Thyroid gland (tissue), 4 donors: ENCODE measurements around the gene HPN. TPM values are rescaled to one million over a fixed set of nuclear protein-coding genes. Genes with fewer than 3 reads are reported as not detected.

Experiments used
- DNase-seq, 2 donors: peaks; one replicate each; pipeline ENCODE4 v3.0.0-alpha.2; 2019
- H3K27ac ChIP-seq, 3 donors: fragments of 200-600 bp; sonication (generic); 1 replicate in 2 of 3; 2 replicates in 1 of 3; pipeline ENCODE4 v1.5.1; 2016 to 2019; ENCODE audit warnings: mild to moderate bottlenecking in 1 of 3, moderate library complexity in 1 of 3
- H3K27me3 ChIP-seq: fragments of 200-600 bp; sonication (generic); one replicate; pipeline ENCODE4 v1.5.1; 2019
- H3K36me3 ChIP-seq, 2 donors: fragments of 200-600 bp; sonication (generic); one replicate each; pipeline ENCODE4 v1.5.1; 2016 to 2019
- H3K4me1 ChIP-seq, 2 donors: fragments of 200-600 bp; sonication (generic); one replicate each; pipeline ENCODE4 v1.5.1; 2017 to 2019
- H3K4me3 ChIP-seq, 3 donors: fragments of 200-600 bp; sonication (generic); replicated peaks in 1 of 3; 1 replicate in 2 of 3; 2 replicates in 1 of 3; pipeline ENCODE4 v1.5.1; 2016; ENCODE audit warnings: mild to moderate bottlenecking in 1 of 3
- H3K9me3 ChIP-seq: fragments of 200-600 bp; sonication (generic); one replicate; pipeline ENCODE4 v1.5.1; 2017
- CTCF ChIP-seq, 6 experiments: fragments of 200-600 bp in 3 of 6; fragments of 450-650 bp in 3 of 6; sonication (generic) in 3 of 6; IDR thresholded peaks; one replicate each; pipeline ENCODE4 v1.5.1; 2016 to 2019; ENCODE audit warnings: antibody characterized with exemption in 6 of 6, mild to moderate bottlenecking in 2 of 6, inconsistent platforms in 1 of 6, moderate library complexity in 1 of 6
- POLR2A ChIP-seq, 2 donors: fragments of 450-650 bp; IDR thresholded peaks; one replicate each; pipeline ENCODE4 v1.6.1; 2017; ENCODE audit warnings: antibody characterized with exemption in 2 of 2, mild to moderate bottlenecking in 2 of 2, moderate library complexity in 1 of 2
- WGBS, 2 donors: methylation state at CpG; one replicate each; pipeline ENCODE4 v1.1.5; 2017; 5-methylcytosine and 5-hydroxymethylcytosine counted together
- intact Hi-C: fragments of 100-400 bp; cut with DNase I; formaldehyde crosslinking; loops from one replicate; pipeline ENCODE4 v1.15.1; 2023
- total RNA-seq, 4 donors: library from RNA; depleted of rRNA; stranded (reverse); fragments of >200 nt; gene quantifications; one replicate each; pipeline ENCODE4 v1.2.3, GENCODE V29; 2016

Gene HPN
- total RNA-seq, 4 donors from 2014 or later, result 16.3 to 19.3 (median 17.9) TPM

- 92% methylated on average over 26 to 30 of the region's 30 CpGs for WGBS, 2 donors
- no peak for DNase-seq
- H3K9me3 ChIP-seq, result no peaks in the 10 kb centered on the region
- peaks cover 0 to 25% of the 10 kb centered on the region in 2 donors for H3K4me1 ChIP-seq
- no peak overlapping the region for H3K4me3 ChIP-seq
- TF ChIP-seq CTCF (IDR thresholded peaks at IDR 0.05), result no peak
- no peak for TF ChIP-seq POLR2A (IDR thresholded peaks at IDR 0.05)
- intact Hi-C loops, result no loop called here
- no peak overlapping the region for H3K27ac ChIP-seq
- no peaks in the 10 kb centered on the region for H3K27me3 ChIP-seq
- no peaks in the 10 kb centered on the region for H3K36me3 ChIP-seq
These were observed 8.2 kb upstream of the HPN start for GRCh38 chr19:35033067-35034004.

DNA sequence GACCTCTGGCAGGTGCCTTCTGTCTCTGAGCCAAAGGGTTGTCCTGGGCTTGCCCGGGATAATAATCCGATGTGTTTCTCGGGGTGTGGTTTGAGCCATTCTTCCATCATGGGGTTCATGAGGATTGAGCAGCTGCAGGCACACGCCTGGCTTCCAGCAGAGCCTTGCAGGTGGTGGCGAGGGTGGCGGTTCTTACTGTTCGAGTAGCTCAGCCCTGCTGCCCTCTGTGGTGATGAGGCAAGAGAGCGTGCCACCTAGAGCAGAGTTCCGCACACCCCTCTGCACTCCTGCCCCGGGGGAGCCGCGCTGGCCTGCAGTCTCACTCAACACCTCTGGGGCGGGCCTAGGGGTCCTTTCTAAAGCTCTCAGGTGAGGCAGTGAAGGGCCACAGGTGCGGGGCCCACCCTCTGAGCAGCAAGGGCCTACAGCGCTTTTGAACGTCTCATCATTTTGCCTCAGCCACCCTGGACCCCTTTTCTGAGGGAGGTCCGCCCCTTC lies 7.5 kb upstream of the HPN start:
- Histone ChIP-seq H3K27ac (no peak overlapping the region), H3K4me1 (peaks cover 0 to 27% of the 10 kb centered on the region in 2 donors), H3K9me3 (no peaks in the 10 kb centered on the region), H3K36me3 (no peaks in the 10 kb centered on the region), H3K4me3 (no peak overlapping the region), H3K27me3 (no peaks in the 10 kb centered on the region)
- TF ChIP-seq POLR2A (IDR thresholded peaks at IDR 0.05) (no peak), CTCF (IDR thresholded peaks at IDR 0.05) (no peak)
- WGBS, 2 donors, result 93 to 100% methylated on average over 3 to 17 of the region's 17 CpGs
- DNase-seq, result no peak
- intact Hi-C loops, result no loop called here

DNA sequence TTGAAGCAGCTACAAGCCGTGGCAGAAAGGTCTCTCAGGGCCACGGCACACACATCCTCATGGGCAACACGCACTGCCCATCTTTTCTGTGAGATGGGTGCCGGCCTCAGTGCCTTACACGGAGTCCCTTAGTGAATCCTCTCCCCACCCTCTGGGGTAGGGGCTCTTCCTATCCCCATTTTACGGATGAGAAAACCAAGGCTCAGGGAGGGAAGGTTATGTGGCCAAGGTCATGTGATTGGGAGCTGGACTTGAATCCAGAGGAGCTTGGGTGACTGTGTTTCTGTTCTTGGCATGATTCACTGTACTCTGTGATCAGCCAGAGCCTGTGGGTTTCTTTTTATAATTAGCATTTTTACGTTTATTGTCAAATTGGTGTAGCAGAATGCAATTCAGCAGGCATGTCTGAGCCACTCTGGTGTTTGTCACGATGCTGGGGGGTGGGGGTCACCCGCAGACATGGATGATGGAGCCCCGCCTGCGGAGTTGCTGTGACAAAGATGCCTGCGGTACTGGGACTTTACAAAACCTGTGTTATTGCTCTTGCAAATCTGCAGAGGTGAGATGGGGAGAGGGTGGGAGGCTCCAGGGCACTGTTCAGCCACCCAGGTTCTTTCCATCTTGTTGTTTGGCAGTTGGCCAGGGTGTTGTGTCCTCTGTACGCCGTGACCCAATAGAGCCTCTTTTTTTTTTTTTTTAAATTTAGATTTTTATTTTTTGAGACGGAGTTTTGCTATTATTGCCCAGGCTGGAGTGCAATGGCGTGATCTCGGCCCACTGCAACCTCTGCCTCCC lies 6.7 kb upstream of the HPN start:
- H3K27ac ChIP-seq, result no peak overlapping the region
- no peaks in the 10 kb centered on the region for H3K9me3 ChIP-seq
- H3K36me3 ChIP-seq, result no peaks in the 10 kb centered on the region
- H3K4me1 ChIP-seq, result peaks cover 0 to 27% of the 10 kb centered on the region in 2 donors
- DNase-seq, result no peak
- H3K27me3 ChIP-seq, result no peaks in the 10 kb centered on the region
- 86 to 89% methylated on average over 17 of the region's 17 CpGs for WGBS, 2 donors
- H3K4me3 ChIP-seq, result no peak overlapping the region
- TF ChIP-seq CTCF (IDR thresholded peaks at IDR 0.05), result no peak
- no peak for TF ChIP-seq POLR2A (IDR thresholded peaks at IDR 0.05)
- intact Hi-C loops, result no loop called here

DNA sequence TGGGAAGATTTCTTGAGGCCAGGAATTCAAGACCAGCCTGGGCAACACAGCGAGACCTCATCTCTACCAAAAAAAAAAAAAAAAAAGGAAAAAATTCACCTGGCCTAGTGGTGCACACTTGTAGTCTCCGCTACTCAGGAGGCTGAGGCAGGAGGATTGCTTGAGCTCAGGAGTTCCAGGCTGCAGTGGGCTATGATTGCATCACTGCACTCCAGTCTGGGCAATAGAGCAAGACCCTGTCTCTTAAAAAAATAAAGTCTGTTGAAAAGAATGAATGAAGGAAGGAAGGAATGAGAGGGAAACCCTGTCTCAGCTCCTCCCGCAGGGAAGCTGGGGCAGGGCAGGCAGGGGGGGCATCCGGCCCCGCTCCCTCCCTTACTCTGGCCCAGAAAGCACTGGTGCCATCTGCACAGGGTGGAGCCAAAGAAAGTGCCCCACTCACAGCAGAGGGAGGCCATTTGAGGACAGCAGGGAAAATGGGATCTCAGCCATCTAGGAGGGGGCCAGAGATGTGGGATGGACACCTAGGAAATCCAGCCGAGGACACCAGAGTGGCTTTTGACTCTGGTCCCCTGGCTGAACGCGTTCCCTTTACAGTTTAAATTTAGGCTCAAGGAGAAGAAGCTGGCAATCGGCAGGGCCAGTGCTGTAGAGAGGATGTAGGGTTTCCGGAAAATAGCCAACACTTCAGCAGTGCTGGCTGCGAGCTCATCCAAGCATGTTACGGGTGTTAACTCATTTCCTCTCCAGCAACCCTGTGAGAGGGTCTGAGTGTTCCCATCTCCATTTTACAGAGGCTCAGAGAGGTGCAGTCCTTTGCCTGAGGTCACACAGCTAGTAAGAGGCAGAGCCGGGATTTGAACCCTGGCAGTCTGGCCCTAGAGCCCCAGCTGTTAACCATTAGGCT lies 3.6 kb upstream of the HPN start:
- peak overlapping the region; percentile 20 to 67 (median 39) for H3K27ac ChIP-seq
- H3K9me3 ChIP-seq, result no peaks in the 10 kb centered on the region
- H3K27me3 ChIP-seq, result no peaks in the 10 kb centered on the region
- intact Hi-C loops, result no loop called here
- no peak overlapping the region for H3K4me3 ChIP-seq
- peaks cover 23 to 46% of the 10 kb centered on the region in 2 donors for H3K4me1 ChIP-seq
- peak; percentile 54 to 55 for DNase-seq
- WGBS, 2 donors, result 29 to 38% methylated on average over 11 to 13 of the region's 13 CpGs
- H3K36me3 ChIP-seq, result no peaks in the 10 kb centered on the region
- TF ChIP-seq POLR2A (IDR thresholded peaks at IDR 0.05), result no peak
- TF ChIP-seq CTCF (IDR thresholded peaks at IDR 0.05), result no peak
